Transverse colon (tissue), 4 donors: ENCODE results near the gene SQSTM1.

ENCODE experiments used
- CTCF ChIP-seq, 5 experiments: fragments of 200-600 bp in 3 of 5; fragments of 450-650 bp in 2 of 5; sonication (generic) in 3 of 5; IDR thresholded peaks; 1 replicate in 2 of 5; 2 replicates in 3 of 5; pipeline ENCODE4 v1.5.1; 2016 to 2017; ENCODE audit warnings: antibody characterized with exemption in 5 of 5, inconsistent platforms in 3 of 5, mild to moderate bottlenecking in 2 of 5, moderate library complexity in 1 of 5
- EP300 ChIP-seq: sonication (generic); formaldehyde crosslinking; IDR thresholded peaks from one replicate; pipeline ENCODE4 v1.6.1; 2017; ENCODE audit warnings: antibody characterized with exemption, low read depth
- POLR2AphosphoS5 ChIP-seq, 3 donors: sonication (generic); formaldehyde crosslinking; IDR thresholded peaks; one replicate each; pipeline ENCODE4 v1.6.1; 2016; ENCODE audit warnings: antibody characterized with exemption in 3 of 3

- TF ChIP-seq EP300 = no peak
- TF ChIP-seq CTCF (IDR thresholded peaks at IDR 0.05) = no peak
- TF ChIP-seq POLR2AphosphoS5 (IDR thresholded peaks at IDR 0.05) = no peak
Observed at GRCh38 chr5:179798144-179798770, 22.4 kb upstream of the SQSTM1 start.
